Frontal cortex (tissue), 4 donors: ENCODE data around the gene TXK. TPM values are rescaled to one million over a fixed set of nuclear protein-coding genes. Genes with fewer than 3 reads are reported as not detected.

Experiments
- DNase-seq, 2 donors: peaks; one replicate each; pipeline ENCODE4 v3.0.0; 2012; ENCODE audit warnings: low spot score in 2 of 2
- FAIRE-seq: peaks from 2 replicates; lab custom pipeline; 2012; peaks lifted over from hg19 to GRCh38; lab: Jason Lieb, UNC
- total RNA-seq: library from RNA; depleted of rRNA; stranded (reverse); fragments of >200 nt; gene quantifications from one replicate; pipeline ENCODE4 v1.2.3, GENCODE V29; 2014
- donor health status: control.
- donor health status: control.
- donor health status: control.

The TXK gene
- total RNA-seq, 1 donor from 2014 or later: 0.41 TPM

DNA sequence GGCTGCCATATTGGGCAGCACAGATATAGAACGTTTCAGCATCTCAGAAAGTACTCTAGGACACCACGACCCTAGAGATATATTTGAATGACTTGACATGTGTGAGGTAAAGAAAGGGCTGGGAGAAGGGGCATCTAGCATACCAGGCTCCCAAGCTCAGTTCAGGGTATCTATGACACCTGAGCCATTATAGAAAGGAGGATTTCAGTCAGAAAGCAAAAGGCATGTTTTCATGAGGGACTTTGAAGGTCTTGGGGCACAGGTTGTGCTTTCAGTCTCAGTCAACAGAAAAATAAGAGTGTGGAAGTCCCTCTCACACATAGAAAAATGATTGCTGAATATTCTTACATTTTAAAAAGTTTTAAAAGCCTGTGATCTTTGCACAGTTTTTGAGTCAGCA lies 65.9 kb downstream of the TXK start:
- FAIRE-seq: no peak
- DNase-seq: no peak

DNA sequence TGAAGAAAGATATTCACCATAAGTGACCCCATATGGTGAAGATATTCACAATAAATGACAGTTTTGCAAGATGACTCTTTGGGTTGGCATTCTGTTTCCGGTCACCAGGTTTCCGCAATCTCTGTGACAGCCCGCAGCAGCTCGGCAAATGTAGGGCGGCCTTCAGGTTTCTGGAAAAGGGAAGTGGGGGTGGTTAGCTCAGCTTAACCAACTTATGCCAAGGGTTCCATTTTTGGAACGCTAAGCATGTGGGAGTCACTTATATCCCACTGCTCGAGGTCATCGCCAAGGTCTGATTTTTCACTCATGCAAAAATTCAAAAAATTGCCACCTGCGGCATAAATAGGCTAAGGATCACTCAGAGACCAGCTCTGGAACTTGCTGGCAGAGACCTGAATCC lies 66.5 kb downstream of the TXK start:
- DNase-seq (no peak), FAIRE-seq (no peak)

GRCh38 chr4:48065587-48066052 lies 68.4 kb downstream of the TXK start:
- DNase-seq (no peak), FAIRE-seq (no peak)

DNA sequence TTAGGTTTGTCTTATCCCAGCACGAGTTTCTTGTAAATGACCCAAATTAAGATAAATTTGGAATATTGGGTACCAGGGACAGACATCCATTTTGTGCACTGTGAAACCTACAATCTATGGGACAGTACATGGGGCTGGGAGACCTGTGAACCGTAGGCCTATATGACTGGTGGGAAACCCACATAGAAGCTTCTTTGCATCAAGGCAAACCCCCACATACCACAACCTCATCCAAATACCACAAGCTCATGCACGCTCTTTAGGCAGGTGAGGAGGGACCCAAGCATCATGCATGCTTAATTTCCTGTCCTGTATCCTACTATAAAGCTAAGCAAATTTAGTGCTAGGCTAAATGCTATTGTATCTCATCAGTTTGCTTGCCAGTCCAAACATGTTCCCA lies 69.7 kb downstream of the TXK start:
- FAIRE-seq (no peak), DNase-seq (no peak)

DNA sequence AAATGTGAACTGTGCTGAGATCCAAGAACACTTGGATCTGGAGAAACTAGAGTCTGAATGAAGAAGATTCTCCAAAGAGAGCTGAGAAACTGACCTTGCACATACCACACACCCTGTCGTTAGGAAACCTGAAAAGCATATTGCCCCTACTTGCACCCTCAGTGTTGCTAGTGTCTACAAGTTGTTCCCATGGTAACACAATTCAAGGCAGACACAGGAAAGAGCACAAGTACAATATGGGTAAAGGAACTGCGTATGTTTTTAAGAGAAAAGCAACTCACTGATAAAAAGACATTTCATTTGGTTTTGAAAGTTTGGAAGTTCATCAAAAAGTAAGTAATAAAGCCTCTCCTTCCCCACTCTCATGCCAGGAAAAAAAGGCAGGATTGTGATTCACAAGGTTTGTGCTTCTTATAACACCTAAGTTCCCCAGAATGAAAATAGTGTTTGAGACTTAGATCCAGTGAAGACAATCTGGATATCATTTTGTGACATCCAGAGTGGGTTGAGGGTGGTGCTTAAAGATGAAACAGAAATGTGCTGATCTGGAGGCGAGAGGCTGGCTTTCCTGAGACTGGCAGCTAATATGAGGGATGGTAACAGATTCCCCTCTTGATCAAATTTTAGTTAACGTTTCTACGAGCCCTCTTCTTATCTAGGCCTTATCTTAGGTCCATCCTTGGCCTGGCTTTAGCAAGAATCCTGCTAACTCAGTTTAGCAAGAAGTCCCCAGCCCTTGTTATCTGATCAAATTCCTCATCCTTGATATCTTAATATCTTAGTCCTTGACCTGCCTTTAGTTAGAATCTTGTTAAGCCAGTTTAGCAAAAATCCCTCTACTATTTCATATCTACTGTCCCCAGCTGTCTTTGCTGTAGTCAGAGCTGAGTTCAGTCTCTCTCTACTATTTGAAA lies 75.2 kb downstream of the TXK start:
- DNase-seq: no peak
- no peak for FAIRE-seq

DNA sequence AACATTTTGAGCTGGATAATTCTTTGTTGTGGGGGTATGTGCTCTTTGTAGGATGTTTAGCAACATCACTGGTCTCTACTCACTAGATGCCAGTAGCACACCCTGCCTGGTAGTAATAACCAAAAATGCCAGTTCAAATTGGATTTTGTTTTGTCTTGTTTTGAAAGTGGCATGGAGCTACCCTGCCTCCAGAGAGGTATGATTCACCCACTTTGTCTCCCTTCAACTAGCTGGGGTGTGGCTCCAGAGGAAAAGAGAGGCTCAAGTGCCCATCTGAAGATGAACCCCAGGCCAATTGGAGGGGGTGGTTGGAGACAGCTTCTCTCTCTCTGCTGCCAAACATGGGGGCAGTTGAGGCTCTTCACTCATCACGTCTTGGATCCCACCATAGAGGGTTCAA lies 83.0 kb downstream of the TXK start:
- DNase-seq: no peak
- no peak for FAIRE-seq

DNA sequence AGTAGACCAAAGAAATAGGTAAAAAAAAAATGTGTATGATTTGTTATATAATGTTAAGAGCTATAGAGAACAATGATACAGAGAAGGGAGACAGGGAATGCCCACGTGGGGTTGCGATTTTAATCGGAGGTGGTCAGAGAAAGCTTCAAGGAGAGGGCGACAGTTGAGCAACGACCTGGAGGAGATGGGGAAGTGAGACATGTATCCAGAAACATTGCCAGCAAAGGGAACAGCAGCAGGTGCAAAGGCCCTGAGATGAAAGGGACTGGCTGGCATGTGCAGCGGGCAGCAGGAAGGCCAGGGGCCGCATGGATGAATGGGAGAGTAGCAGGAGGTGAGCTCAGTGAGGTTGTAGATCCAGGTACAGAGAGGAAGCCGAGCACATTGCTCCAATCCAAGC lies 84.6 kb downstream of the TXK start:
- DNase-seq: no peak
- no peak for FAIRE-seq

DNA sequence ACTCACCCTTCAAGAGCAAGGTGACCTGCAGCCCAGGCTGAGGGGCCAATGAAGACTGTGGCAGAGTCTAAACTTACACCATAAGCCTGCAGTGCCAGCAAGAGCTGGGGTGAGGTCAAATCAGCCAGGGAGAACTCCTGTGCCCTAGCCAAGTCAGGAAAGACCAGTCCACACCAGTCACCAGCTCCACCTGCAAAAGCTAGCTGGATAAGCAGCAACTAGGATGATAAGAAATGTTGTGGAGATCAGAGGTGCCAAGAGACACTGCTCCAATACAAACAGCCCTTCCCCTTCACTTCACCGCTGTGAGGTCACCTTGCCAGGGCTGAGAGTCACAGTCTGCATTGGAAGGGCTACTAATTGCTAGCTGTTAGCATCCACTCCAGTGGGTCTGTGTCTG lies 86.2 kb downstream of the TXK start:
- DNase-seq (no peak), FAIRE-seq (no peak)

- FAIRE-seq: no peak
- DNase-seq: no peak
These were observed 86.6 kb downstream of the TXK start for GRCh38 chr4:48047421-48047844.

GRCh38 chr4:48046059-48046458 lies 88.0 kb downstream of the TXK start:
- no peak for FAIRE-seq
- DNase-seq: no peak

DNA sequence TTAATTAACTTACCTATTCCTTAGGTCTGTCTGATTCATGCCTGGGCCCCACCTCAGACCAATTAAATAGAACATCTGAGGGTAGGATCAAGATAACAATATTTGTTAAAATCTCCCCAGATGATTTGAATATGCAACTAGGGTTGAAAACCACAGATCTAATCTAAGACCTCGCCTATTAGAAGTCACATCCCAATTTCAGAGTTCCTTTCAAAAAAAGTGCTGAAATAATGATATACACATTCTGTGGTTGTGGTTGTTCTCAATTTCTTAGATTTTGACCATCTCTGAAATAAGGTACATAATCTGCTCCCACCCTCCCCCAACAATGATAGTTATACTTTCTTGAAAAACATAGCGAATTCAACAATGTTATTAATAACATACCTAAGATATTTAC lies 89.8 kb downstream of the TXK start:
- DNase-seq: no peak
- FAIRE-seq: no peak

GRCh38 chr4:48043504-48043903 lies 90.5 kb downstream of the TXK start:
- DNase-seq: no peak
- FAIRE-seq: no peak

DNA sequence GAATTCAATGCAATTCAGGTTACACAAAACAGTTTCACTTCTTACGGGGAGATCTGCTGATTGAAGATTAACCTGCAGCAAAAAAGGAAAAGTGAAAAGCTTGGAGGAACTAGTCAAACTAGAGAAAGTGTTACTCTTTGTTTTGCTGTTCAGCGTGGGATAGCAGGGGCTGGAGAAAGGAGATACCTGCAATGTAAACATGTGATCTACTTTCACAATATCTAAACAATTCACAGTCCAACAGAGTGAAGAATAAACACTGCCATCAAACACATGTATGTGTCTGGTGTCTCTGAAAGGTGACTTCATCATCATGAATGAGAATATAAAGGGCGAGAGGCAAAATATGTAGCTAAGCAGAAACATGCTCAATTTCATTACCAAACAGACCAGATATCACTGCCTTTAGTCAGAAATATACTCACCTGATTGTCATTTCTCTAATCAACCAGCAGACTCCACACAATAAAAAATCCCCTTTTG lies 91.0 kb downstream of the TXK start:
- DNase-seq: no peak
- FAIRE-seq: no peak

DNA sequence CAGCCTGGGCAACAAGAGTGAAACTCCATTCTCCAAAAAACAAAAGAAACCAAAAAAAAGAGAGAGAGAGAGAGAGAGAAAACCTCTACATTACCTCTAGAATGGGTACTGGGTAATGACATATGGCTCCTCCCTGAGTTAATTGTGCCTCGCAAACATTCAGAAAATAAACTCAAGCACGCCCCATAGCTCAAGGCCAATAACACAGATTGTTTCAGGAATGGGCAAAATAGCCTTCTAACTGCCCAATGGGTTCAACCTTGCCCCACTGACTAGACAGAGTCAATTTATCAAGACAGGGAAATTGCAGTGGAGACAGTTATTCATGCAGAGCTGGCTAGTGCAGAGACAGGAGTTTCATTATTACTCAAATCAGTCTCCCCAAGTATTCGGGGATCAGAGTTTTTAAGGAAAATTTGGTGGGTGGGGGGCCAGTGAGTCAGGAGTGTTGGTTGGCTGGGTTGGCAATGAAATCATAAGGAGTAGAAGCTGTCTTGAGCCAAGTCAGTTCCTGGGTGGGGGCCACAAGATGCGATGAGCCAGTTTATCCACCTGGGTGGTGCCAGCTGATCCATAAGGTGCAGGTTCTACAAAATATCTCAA lies 92.4 kb downstream of the TXK start:
- FAIRE-seq (no peak), DNase-seq (no peak)

DNA sequence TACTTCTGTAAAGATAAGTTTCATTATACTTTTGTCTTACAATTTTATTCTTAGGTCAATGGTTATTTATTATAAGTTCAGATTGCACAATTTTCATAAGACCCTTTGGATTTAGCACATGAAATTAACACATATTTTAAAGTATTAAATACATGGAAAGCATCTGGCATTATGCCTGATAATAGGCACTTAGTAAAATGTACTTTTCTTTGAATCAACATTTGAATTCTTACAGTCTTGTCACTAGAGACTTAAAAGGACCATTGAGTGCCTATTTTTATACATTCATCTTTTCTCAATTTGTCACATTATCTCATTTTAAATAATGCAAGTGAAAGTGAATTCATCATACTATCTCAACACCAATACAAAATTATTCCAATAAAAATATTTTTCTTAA lies 94.5 kb downstream of the TXK start:
- no peak for FAIRE-seq
- no peak for DNase-seq

GRCh38 chr4:48038666-48039065 lies 95.4 kb downstream of the TXK start:
- no peak for FAIRE-seq
- no peak for DNase-seq

GRCh38 chr4:48037117-48037462 lies 97.0 kb downstream of the TXK start:
- no peak for DNase-seq
- FAIRE-seq: no peak

- no peak for FAIRE-seq
These were observed 98.1 kb downstream of the TXK start for GRCh38 chr4:48035952-48036351.

GRCh38 chr4:48033825-48034413 lies 100.1 kb downstream of the TXK start:
- DNase-seq (no peak), FAIRE-seq (no peak)

More at GRCh38 chr4:48035952-48036351, 98.1 kb downstream of the TXK start:
- no peak for DNase-seq

GRCh38 chr4:48033412-48033811 lies 100.6 kb downstream of the TXK start:
- FAIRE-seq (no peak), DNase-seq (no peak)

GRCh38 chr4:48032721-48033120 lies 101.3 kb downstream of the TXK start:
- FAIRE-seq (no peak), DNase-seq (no peak)
